Measurements from ENCODE around the gene OR10T2. TPM values are rescaled to one million over a fixed set of nuclear protein-coding genes. Genes with fewer than 3 reads are reported as not detected.
"Not testable (repeated sequence)": the region's sequence is repeated elsewhere in the genome, so short reads cannot be mapped to it uniquely, and the experiment has no call there.

Gene OR10T2
- not detected for polyA plus RNA-seq (2013, experiment 1 of 2; ENCODE audit: insufficient read length)
- polyA plus RNA-seq (2013, experiment 2 of 2; ENCODE audit: insufficient read length), result not detected

- no peak for DNase-seq
Observed at GRCh38 chr1:158398818-158399514, at the start of gene OR10T2. Gene OR10T2 (minus strand): TSS chr1:158399466. CDS start chr1:158399466, 0 bp downstream.

- DNase-seq, result no peak
Observed at GRCh38 chr1:158445376-158445775, 46.1 kb upstream of the OR10T2 start.

GRCh38 chr1:158434741-158435140 is 35.5 kb upstream of the OR10T2 start:
- no peak for DNase-seq

GRCh38 chr1:158430163-158430562 is 30.9 kb upstream of the OR10T2 start:
- DNase-seq, result not testable (repeated sequence)

- no peak for DNase-seq
Observed at GRCh38 chr1:158426137-158426536, 26.9 kb upstream of the OR10T2 start, which contains the start of gene OR10K2. Gene OR10K2 (minus strand): TSS chr1:158426237. CDS start chr1:158420866, 5,371 bp downstream.

GRCh38 chr1:158425027-158425426 is 25.8 kb upstream of the OR10T2 start:
- no peak for DNase-seq

- DNase-seq, result no peak
Observed at GRCh38 chr1:158422212-158422611, 22.9 kb upstream of the OR10T2 start.

- DNase-seq, result no peak
Observed at GRCh38 chr1:158417586-158417985, 18.3 kb upstream of the OR10T2 start.

- no peak for DNase-seq
Observed at GRCh38 chr1:158414651-158415345, 15.5 kb upstream of the OR10T2 start.

- no peak for DNase-seq
Observed at GRCh38 chr1:158407092-158407491, 7.8 kb upstream of the OR10T2 start.

- no peak for DNase-seq
Observed at GRCh38 chr1:158400871-158401270, 1.6 kb upstream of the OR10T2 start.

- DNase-seq, result no peak
Observed at GRCh38 chr1:158396646-158397045, 2.6 kb downstream of the OR10T2 start.

GRCh38 chr1:158393476-158393875 is 5.8 kb downstream of the OR10T2 start:
- no peak for DNase-seq

GRCh38 chr1:158391099-158391498 is 8.2 kb downstream of the OR10T2 start:
- no peak for DNase-seq

- DNase-seq, result no peak
Observed at GRCh38 chr1:158390331-158390730, 8.9 kb downstream of the OR10T2 start.

GRCh38 chr1:158374860-158375259 is 24.4 kb downstream of the OR10T2 start:
- DNase-seq, result no peak

- not testable (repeated sequence) for DNase-seq
Observed at GRCh38 chr1:158374101-158374500, 25.2 kb downstream of the OR10T2 start.

- DNase-seq, result no peak
Observed at GRCh38 chr1:158371188-158371953, 27.9 kb downstream of the OR10T2 start.

- DNase-seq, result no peak
Observed at GRCh38 chr1:158366783-158367182, 32.5 kb downstream of the OR10T2 start.

GRCh38 chr1:158362941-158363340 is 36.3 kb downstream of the OR10T2 start:
- DNase-seq, result no peak

- no peak for DNase-seq
Observed at GRCh38 chr1:158362482-158362881, 36.8 kb downstream of the OR10T2 start.

- no peak for DNase-seq
Observed at GRCh38 chr1:158357441-158357840, 41.8 kb downstream of the OR10T2 start.

- DNase-seq, result no peak
Observed at GRCh38 chr1:158356616-158357015, 42.6 kb downstream of the OR10T2 start.
